ENCODE data around the gene P2RY10. TPM values are rescaled to one million over a fixed set of nuclear protein-coding genes. Genes with fewer than 3 reads are reported as not detected.

Gene P2RY10
- total RNA-seq, 1 donor from 2014 or later: not detected

DNA sequence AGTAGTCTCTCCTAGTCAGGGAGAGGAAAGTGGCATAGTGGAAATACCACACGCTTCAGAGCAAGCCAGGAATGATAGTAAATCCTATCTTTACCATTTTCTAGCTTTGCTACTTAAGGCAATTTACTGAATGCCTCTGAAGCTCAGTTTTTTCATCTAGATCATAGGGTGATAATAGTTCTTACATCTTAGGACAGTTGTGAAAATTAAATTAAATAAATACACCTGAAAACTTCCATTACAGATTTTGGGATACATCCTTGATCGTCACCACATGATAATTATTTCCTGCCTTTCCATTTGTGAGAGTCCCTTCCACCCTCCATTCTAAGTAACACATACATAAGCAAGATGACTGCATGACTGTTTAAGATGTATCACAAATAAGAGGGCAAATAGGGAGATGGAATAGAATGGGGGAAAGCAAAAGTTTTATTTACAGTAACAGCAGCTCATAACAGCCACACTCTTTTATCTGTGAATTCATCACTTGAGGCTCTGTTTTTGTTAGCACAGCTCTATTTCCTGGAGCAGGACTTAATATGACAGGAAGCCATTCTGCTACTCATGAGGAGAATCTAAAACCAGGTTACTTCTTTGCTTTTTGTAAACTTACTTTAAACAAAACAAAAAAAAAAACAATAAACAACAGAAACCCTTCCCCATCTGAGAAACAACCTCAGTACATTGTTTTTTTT lies 13.4 kb downstream of the P2RY10 start:
- H3K27ac Mint-ChIP-seq (ENCODE audit: unreplicated experiment): no peak overlapping the region
- no peaks in the 10 kb centered on the region for H3K4me1 Mint-ChIP-seq
- no peak overlapping the region for H3K4me3 Mint-ChIP-seq
- TF ChIP-seq, protein P1, sequence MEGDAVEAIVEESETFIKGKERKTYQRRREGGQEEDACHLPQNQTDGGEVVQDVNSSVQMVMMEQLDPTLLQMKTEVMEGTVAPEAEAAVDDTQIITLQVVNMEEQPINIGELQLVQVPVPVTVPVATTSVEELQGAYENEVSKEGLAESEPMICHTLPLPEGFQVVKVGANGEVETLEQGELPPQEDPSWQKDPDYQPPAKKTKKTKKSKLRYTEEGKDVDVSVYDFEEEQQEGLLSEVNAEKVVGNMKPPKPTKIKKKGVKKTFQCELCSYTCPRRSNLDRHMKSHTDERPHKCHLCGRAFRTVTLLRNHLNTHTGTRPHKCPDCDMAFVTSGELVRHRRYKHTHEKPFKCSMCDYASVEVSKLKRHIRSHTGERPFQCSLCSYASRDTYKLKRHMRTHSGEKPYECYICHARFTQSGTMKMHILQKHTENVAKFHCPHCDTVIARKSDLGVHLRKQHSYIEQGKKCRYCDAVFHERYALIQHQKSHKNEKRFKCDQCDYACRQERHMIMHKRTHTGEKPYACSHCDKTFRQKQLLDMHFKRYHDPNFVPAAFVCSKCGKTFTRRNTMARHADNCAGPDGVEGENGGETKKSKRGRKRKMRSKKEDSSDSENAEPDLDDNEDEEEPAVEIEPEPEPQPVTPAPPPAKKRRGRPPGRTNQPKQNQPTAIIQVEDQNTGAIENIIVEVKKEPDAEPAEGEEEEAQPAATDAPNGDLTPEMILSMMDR (conservative IDR thresholded peaks at IDR 0.05): no peak
- no peaks in the 10 kb centered on the region for H3K27me3 Mint-ChIP-seq (ENCODE audit: low read depth)
- H3K36me3 Mint-ChIP-seq (ENCODE audit: low read depth): no peaks in the 10 kb centered on the region
- H3K9me3 Mint-ChIP-seq: peaks cover 5% of the 10 kb centered on the region
- DNase-seq (ENCODE audit: low read depth, low spot score): no peak

DNA sequence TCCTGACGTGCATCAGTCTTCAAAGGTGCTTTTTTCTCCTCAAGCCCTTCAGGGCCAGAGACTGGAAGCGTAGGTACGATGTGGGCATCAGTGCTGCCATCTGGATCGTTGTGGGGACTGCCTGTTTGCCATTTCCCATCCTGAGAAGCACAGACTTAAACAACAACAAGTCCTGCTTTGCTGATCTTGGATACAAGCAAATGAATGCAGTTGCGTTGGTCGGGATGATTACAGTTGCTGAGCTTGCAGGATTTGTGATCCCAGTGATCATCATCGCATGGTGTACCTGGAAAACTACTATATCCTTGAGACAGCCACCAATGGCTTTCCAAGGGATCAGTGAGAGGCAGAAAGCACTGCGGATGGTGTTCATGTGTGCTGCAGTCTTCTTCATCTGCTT lies 15.7 kb downstream of the P2RY10 start:
- Mint-ChIP-seq H3K27ac (ENCODE audit: unreplicated experiment) (no peak overlapping the region), H3K4me1 (no peaks in the 10 kb centered on the region), H3K27me3 (ENCODE audit: low read depth) (no peaks in the 10 kb centered on the region), H3K36me3 (ENCODE audit: low read depth) (no peaks in the 10 kb centered on the region), H3K4me3 (no peak overlapping the region), H3K9me3 (peaks cover 9% of the 10 kb centered on the region)
- DNase-seq (ENCODE audit: low read depth, low spot score): no peak
- TF ChIP-seq, protein P1 (conservative IDR thresholded peaks at IDR 0.05): no peak

DNA sequence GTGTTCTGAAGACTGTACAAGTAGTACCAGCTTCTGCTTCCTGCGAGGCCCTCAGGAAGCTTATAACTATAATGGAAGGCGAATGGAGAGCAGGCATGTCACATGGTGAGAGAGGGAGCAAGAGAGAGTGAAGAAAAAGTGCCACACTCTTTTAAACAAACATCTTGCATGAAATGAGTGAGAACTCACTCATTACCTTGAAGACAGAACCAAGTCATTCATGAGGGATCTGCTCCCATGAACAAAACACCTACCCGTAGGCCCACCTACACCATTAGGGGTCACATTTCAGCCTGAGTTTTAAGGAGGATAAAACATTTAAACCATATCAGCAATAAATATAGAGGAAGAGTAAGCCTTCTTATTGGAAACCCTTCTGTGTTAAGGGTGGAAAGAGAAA lies 19.4 kb downstream of the P2RY10 start:
- Mint-ChIP-seq H3K4me3 (no peak overlapping the region), H3K27me3 (ENCODE audit: low read depth) (no peaks in the 10 kb centered on the region), H3K36me3 (ENCODE audit: low read depth) (no peaks in the 10 kb centered on the region), H3K9me3 (peaks cover 17% of the 10 kb centered on the region), H3K4me1 (no peaks in the 10 kb centered on the region), H3K27ac (ENCODE audit: unreplicated experiment) (no peak overlapping the region)
- no peak for DNase-seq (ENCODE audit: low read depth, low spot score)
- TF ChIP-seq, protein P1 (conservative IDR thresholded peaks at IDR 0.05): no peak

DNA sequence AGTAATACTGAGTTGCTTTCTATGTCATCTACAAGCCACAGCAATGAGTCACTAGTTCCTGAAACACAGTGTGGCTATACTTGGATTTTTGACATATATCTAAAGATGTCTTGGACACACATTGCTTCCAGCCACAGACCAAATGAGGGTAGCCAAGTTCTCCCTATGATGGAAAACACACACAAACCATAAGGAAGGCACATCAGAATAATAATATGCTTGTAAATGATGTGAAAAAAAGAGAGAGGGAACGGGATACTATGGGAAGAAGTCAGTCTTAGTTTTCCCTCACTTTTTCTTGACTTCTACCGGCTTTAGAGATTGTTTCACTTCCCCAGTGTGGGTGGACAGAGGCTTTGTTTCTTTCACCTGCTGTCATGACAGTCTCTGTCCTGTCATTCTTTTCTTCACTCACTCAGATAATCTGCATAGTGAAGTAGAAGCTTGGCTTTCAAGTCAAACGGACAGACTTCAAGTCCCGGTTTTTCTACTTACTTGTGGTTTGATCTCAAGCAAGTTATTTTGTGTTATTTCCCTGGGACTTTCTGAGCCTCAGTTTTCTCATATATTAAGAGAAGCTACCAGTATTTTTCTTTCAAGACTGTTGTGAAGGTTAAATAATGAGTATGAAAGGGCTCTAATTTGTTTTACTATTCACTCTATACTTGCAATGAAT lies 34.7 kb downstream of the P2RY10 start:
- Mint-ChIP-seq H3K4me3 (no peak overlapping the region), H3K36me3 (ENCODE audit: low read depth) (no peaks in the 10 kb centered on the region), H3K27me3 (ENCODE audit: low read depth) (no peaks in the 10 kb centered on the region), H3K9me3 (peaks cover 5% of the 10 kb centered on the region), H3K27ac (ENCODE audit: unreplicated experiment) (no peak overlapping the region), H3K4me1 (no peaks in the 10 kb centered on the region)
- TF ChIP-seq, protein P1 (conservative IDR thresholded peaks at IDR 0.05): no peak
- DNase-seq (ENCODE audit: low read depth, low spot score): no peak

DNA sequence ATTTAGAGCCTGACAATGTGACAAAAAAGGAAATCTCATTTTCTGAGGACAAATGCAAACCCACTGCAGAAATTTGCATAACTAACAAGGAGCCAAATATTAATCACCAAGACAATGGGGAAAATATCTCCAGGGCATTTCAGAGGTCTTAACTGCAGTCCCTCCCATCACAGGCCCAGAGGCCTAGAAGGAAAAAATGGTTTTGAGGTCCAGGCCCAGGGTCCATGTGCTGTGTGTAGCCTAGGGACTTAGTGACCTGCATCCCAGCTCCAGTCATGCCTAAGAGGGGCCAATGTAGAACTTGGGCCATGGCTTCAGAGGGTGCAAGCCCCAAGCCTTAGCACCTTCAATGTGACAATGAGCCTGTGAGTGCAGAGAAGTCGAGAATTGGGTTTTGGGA lies 44.2 kb downstream of the P2RY10 start:
- TF ChIP-seq, protein P1 (conservative IDR thresholded peaks at IDR 0.05): no peak
- Mint-ChIP-seq H3K27ac (ENCODE audit: unreplicated experiment) (no peak overlapping the region), H3K27me3 (ENCODE audit: low read depth) (no peaks in the 10 kb centered on the region), H3K4me1 (no peaks in the 10 kb centered on the region), H3K4me3 (no peak overlapping the region), H3K9me3 (peaks cover 14% of the 10 kb centered on the region), H3K36me3 (ENCODE audit: low read depth) (no peaks in the 10 kb centered on the region)
- DNase-seq (ENCODE audit: low read depth, low spot score): no peak

Measured in neural crest cell (in vitro differentiated cells).